SK-N-SH (cell line): ENCODE measurements around the gene MYO1D. TPM values are rescaled to one million over a fixed set of nuclear protein-coding genes. Genes with fewer than 3 reads are reported as not detected.

Experiments used
- CTCF ChIA-PET: fragments of 300-600, 350-600 bp; formaldehyde crosslinking; extraction: SDS; loops from one replicate; lab custom pipeline; 2021; lab: Yijun Ruan, JAX
- POLR2A ChIA-PET: fragments of 350-600 bp; sonication (Branson Sonifier 250); formaldehyde crosslinking; extraction: SDS; loops from one replicate; lab custom pipeline; 2020; ENCODE audit warnings: antibody characterized with exemption, inconsistent platforms; lab: Yijun Ruan, JAX
- DNase-seq: peaks from one replicate; pipeline ENCODE4 v3.0.0; 2012
- H2AFZ ChIP-seq: fragments of 200-600 bp; sonication (generic); 2 replicates; pipeline ENCODE4 v1.8.1; 2016; ENCODE audit warnings: antibody characterized with exemption, mild to moderate bottlenecking, low read depth
- H3F3A ChIP-seq: fragments of 200-600 bp; sonication (generic); replicated peaks from 2 replicates; pipeline ENCODE3; 2016; ENCODE audit warnings: antibody characterized with exemption, mild to moderate bottlenecking; ENCODE audit not compliant: insufficient read depth
- H3K27ac ChIP-seq, 2 experiments: fragments of 200-500 bp in 1 of 2; fragments of 200-600 bp in 1 of 2; sonication (Bioruptor generic) in 1 of 2; sonication (generic), shearing (Covaris generic) in 1 of 2; 2 replicates each; pipeline versions ENCODE4 v1.5.1 to v1.6.1; 2014 to 2016; ENCODE audit warnings: low read depth in 2 of 2, inconsistent platforms in 1 of 2, low read length in 1 of 2, mild to moderate bottlenecking in 1 of 2, mixed read lengths in 1 of 2
- H3K27me3 ChIP-seq: fragments of 200-600 bp; sonication (generic), shearing (Covaris generic); 2 replicates; pipeline ENCODE4 v1.6.1; 2016; ENCODE audit warnings: mixed run types; ENCODE audit not compliant: insufficient read depth
- H3K36me3 ChIP-seq, 2 experiments: fragments of 200-500 bp in 1 of 2; fragments of 200-600 bp in 1 of 2; sonication (Bioruptor generic) in 1 of 2; sonication (generic) in 1 of 2; replicated peaks in 1 of 2; 2 replicates each; pipeline versions ENCODE3 to v1.5.1; 2014 to 2016; ENCODE audit warnings: low read length in 1 of 2, mild to moderate bottlenecking in 1 of 2; ENCODE audit not compliant: insufficient read depth in 2 of 2, control insufficient read depth in 1 of 2
- H3K4me1 ChIP-seq, 2 experiments: fragments of 200-500 bp in 1 of 2; fragments of 200-600 bp in 1 of 2; sonication (Bioruptor generic) in 1 of 2; sonication (generic), shearing (Covaris generic) in 1 of 2; 2 replicates each; pipeline versions ENCODE4 v1.5.1 to v1.6.1; 2014 to 2016; ENCODE audit warnings: low read depth in 1 of 2, low read length in 1 of 2, mixed run types in 1 of 2; ENCODE audit not compliant: insufficient read depth in 2 of 2, control insufficient read depth in 1 of 2
- H3K4me2 ChIP-seq: fragments of 200-600 bp; sonication (generic), shearing (Covaris generic); 2 replicates; pipeline ENCODE4 v1.6.1; 2017; ENCODE audit warnings: mixed run types
- H3K4me3 ChIP-seq, 2 experiments: fragments of 200-500 bp in 1 of 2; fragments of 200-600 bp in 1 of 2; sonication (Bioruptor generic) in 1 of 2; sonication (generic), shearing (Covaris generic) in 1 of 2; 2 replicates each; pipeline versions ENCODE4 v1.5.1 to v1.8.1; 2014 to 2016; ENCODE audit warnings: low read depth in 2 of 2, inconsistent platforms in 1 of 2, low read length in 1 of 2, mild to moderate bottlenecking in 1 of 2, mixed read lengths in 1 of 2, moderate library complexity in 1 of 2
- H3K79me2 ChIP-seq: fragments of 200-600 bp; sonication (generic); 2 replicates; pipeline ENCODE4 v1.8.1; 2017; ENCODE audit warnings: mild to moderate bottlenecking; ENCODE audit not compliant: insufficient read depth
- H3K9ac ChIP-seq: fragments of 200-600 bp; sonication (generic); 2 replicates; pipeline ENCODE4 v1.6.1; 2017; ENCODE audit warnings: mixed run types
- H3K9me2 ChIP-seq: fragments of 200-600 bp; sonication (generic); 2 replicates; pipeline ENCODE4 v1.6.1; 2017; ENCODE audit warnings: mixed run types
- H3K9me3 ChIP-seq: fragments of 200-600 bp; sonication (generic); 2 replicates; pipeline ENCODE4 v1.6.1; 2017; ENCODE audit warnings: mixed run types, mild to moderate bottlenecking, moderate library complexity
- H4K20me1 ChIP-seq: fragments of 200-600 bp; sonication (generic); 2 replicates; pipeline ENCODE4 v1.6.1; 2017; ENCODE audit warnings: mild to moderate bottlenecking, mixed run types; ENCODE audit not compliant: insufficient read depth
- CHD2 ChIP-seq: fragments of 150-350 bp; IDR thresholded peaks from 2 replicates; pipeline ENCODE4 v1.6.1; 2018; ENCODE audit warnings: low read length; ENCODE audit not compliant: partially characterized antibody
- CTCF ChIP-seq: fragments of 200-600 bp; sonication (generic); IDR thresholded peaks from 2 replicates; pipeline ENCODE4 v1.6.1; 2017; ENCODE audit warnings: antibody characterized with exemption, mild to moderate bottlenecking, moderate library complexity
- ELF1 ChIP-seq: IDR thresholded peaks from 2 replicates; pipeline ENCODE4 v1.4.0; 2012
- EZH2phosphoT487 ChIP-seq: fragments of 200-600 bp; sonication (generic); IDR thresholded peaks from 2 replicates; pipeline ENCODE4 v1.6.1; 2017; ENCODE audit warnings: low read depth, mixed run types, mild to moderate bottlenecking, antibody characterized with exemption, moderate library complexity, borderline replicate concordance
- FOXJ3 ChIP-seq: sonication (generic); formaldehyde crosslinking; IDR thresholded peaks from 2 replicates; pipeline ENCODE4 v1.5.1; 2020; ENCODE audit warnings: mild to moderate bottlenecking, missing genetic modification reagents
- GABPA ChIP-seq: IDR thresholded peaks from 2 replicates; pipeline ENCODE4 v1.4.0; 2012; ENCODE audit warnings: low read depth, mild to moderate bottlenecking
- GATA2 ChIP-seq: sonication (generic); formaldehyde crosslinking; IDR thresholded peaks from 2 replicates; pipeline ENCODE4 v1.5.0; 2020; ENCODE audit warnings: mild to moderate bottlenecking, missing genetic modification reagents
- IRF3 ChIP-seq: fragments of 150-350 bp; IDR thresholded peaks from 2 replicates; pipeline ENCODE4 v1.6.1; 2016; ENCODE audit warnings: mild to moderate bottlenecking, low read depth, low read length
- MAX ChIP-seq: IDR thresholded peaks from 2 replicates; pipeline ENCODE4 v1.4.0; 2012; ENCODE audit warnings: low read depth
- MXI1 ChIP-seq: IDR thresholded peaks from 2 replicates; pipeline ENCODE4 v1.6.1; 2012; ENCODE audit warnings: mild to moderate bottlenecking, low read depth, low read length, improper control_type of control experiment
- NFIC ChIP-seq: IDR thresholded peaks from 2 replicates; pipeline ENCODE4 v1.4.0; 2012; ENCODE audit warnings: borderline replicate concordance
- PBX3 ChIP-seq: IDR thresholded peaks from 2 replicates; pipeline ENCODE4; 2012
- POLR2AphosphoS5 ChIP-seq: IDR thresholded peaks from 2 replicates; pipeline ENCODE4 v1.6.1; 2012; ENCODE audit warnings: low read depth, low read length
- RCOR1 ChIP-seq: fragments of 150-350 bp; IDR thresholded peaks from 2 replicates; pipeline ENCODE4 v1.6.1; 2017; ENCODE audit warnings: antibody characterized with exemption, low read length
- RXRA ChIP-seq: IDR thresholded peaks from 2 replicates; pipeline ENCODE4 v1.4.0; 2012; ENCODE audit warnings: low read depth, mild to moderate bottlenecking, borderline replicate concordance
- SIN3A ChIP-seq: IDR thresholded peaks from 2 replicates; pipeline ENCODE4 v1.6.1; 2012; ENCODE audit warnings: low read depth, mild to moderate bottlenecking, low read length, moderate library complexity, borderline replicate concordance
- SMC3 ChIP-seq: IDR thresholded peaks from 2 replicates; pipeline ENCODE4 v1.6.1; 2012; ENCODE audit warnings: low read depth, low read length, improper control_type of control experiment
- TCF12 ChIP-seq: IDR thresholded peaks from 2 replicates; pipeline ENCODE4 v1.4.0; 2012
- USF2 ChIP-seq: fragments of 150-350 bp; IDR thresholded peaks from 2 replicates; pipeline ENCODE4 v1.6.1; 2017; ENCODE audit warnings: antibody characterized with exemption, low read length, low read depth, borderline replicate concordance
- WGBS: methylation state at CpG from one replicate; pipeline ENCODE4 v1.1.6; 2017; ENCODE audit warnings: low lambda C conversion rate; 5-methylcytosine and 5-hydroxymethylcytosine counted together
- polyA plus RNA-seq, 3 experiments: library from polyadenylated mRNA; depleted of rRNA; stranded (reverse); fragments of >200 nt; gene quantifications; 2 replicates each; pipeline ENCODE4 v1.2.3, GENCODE V29; 2012

MYO1D gene
- polyA plus RNA-seq, 1 of the 3 experiments (the other 2 are of a cell fraction) = 20.4 TPM

- H3K27me3 ChIP-seq = no peaks in the 10 kb centered on the region
- H3K4me2 ChIP-seq = no peak overlapping the region
- H3K79me2 ChIP-seq = no peaks in the 10 kb centered on the region; the same call in 1 of the 2 replicates
- H3K36me3 ChIP-seq = no peaks in the 10 kb centered on the region
- H3K4me3 ChIP-seq = no peak overlapping the region
- H3K27ac ChIP-seq = no peak overlapping the region
- H3K9ac ChIP-seq = no peak overlapping the region
- H3K9me3 ChIP-seq = no peaks in the 10 kb centered on the region
- no peaks in the 10 kb centered on the region for H3K9me2 ChIP-seq
- POLR2A ChIA-PET = no interaction called here
- 93% methylated on average over 2 of the region's 2 CpGs for WGBS
- no peaks in the 10 kb centered on the region for H4K20me1 ChIP-seq
- DNase-seq = no peak
- H3F3A ChIP-seq = peaks cover 20% of the 10 kb centered on the region
- H2AFZ ChIP-seq = no peak overlapping the region
- TF ChIP-seq PBX3 (no peak), MAX (no peak), USF2 (no peak), FOXJ3 (no peak), CHD2 (no peak), GATA2 (CRISPR knock-in tag) (no peak), RCOR1 (no peak), RXRA (no peak)
- TF ChIP-seq, all 33 proteins: peak for 0
- H3K4me1 ChIP-seq = peaks cover 0 to 14% of the 10 kb centered on the region in 2 experiments; a peak in 3 of 4 replicates
- CTCF ChIA-PET = interaction anchor here (1.0 to 7.0 kb wide), 2 partner anchors 45 kb away, joined by 3 to 38 read pairs; partner anchors contain the start of gene MYO1D
These were observed 45.2 kb downstream of the MYO1D start for GRCh38 chr17:32831627-32832243.

GRCh38 chr17:32831223-32831622, 45.7 kb downstream of the MYO1D start:
- H3K4me1 ChIP-seq = peaks cover 0 to 14% of the 10 kb centered on the region in 2 experiments; a peak in 3 of 4 replicates
- no peak overlapping the region for H3K27ac ChIP-seq
- no peak for DNase-seq
- TF ChIP-seq SMC3 (no peak), RXRA (no peak), GATA2 (CRISPR knock-in tag) (no peak), NFIC (no peak), IRF3 (no peak), RCOR1 (no peak), SIN3A (no peak), POLR2AphosphoS5 (no peak), CTCF (no peak), GABPA (no peak), TCF12 (no peak), EZH2phosphoT487 (no peak), PBX3 (no peak), MXI1 (no peak), USF2 (no peak), ELF1 (no peak)
- H3K4me3 ChIP-seq = no peak overlapping the region
- CTCF ChIA-PET = interaction anchor here (1.4 to 7.0 kb wide), 2 partner anchors 9 to 46 kb away, joined by 4 to 38 read pairs; partner anchors contain the start of gene MYO1D
- WGBS = 92% methylated on average over 3 of the region's 3 CpGs
- POLR2A ChIA-PET = no interaction called here
- peaks cover 20% of the 10 kb centered on the region for H3F3A ChIP-seq
- H3K36me3 ChIP-seq = no peaks in the 10 kb centered on the region
- no peak overlapping the region for H3K9ac ChIP-seq
- no peaks in the 10 kb centered on the region for H4K20me1 ChIP-seq
- H3K9me3 ChIP-seq = no peaks in the 10 kb centered on the region
- no peak overlapping the region for H2AFZ ChIP-seq
- H3K27me3 ChIP-seq = no peaks in the 10 kb centered on the region
- no peaks in the 10 kb centered on the region; the same call in 1 of the 2 replicates for H3K79me2 ChIP-seq
- H3K4me2 ChIP-seq = no peak overlapping the region
- H3K9me2 ChIP-seq = no peaks in the 10 kb centered on the region
